ENCODE data around the gene RNASE13.

The RNASE13 gene

GRCh38 chr14:21023817-21024584, 10.6 kb downstream of the RNASE13 start:
- POLR2A ChIA-PET = interaction anchor here (0.6 kb wide), 1 partner anchor 561 kb away, joined by 4 read pairs; no protein-coding TSS in a partner anchor
- TF ChIP-seq, protein P1, sequence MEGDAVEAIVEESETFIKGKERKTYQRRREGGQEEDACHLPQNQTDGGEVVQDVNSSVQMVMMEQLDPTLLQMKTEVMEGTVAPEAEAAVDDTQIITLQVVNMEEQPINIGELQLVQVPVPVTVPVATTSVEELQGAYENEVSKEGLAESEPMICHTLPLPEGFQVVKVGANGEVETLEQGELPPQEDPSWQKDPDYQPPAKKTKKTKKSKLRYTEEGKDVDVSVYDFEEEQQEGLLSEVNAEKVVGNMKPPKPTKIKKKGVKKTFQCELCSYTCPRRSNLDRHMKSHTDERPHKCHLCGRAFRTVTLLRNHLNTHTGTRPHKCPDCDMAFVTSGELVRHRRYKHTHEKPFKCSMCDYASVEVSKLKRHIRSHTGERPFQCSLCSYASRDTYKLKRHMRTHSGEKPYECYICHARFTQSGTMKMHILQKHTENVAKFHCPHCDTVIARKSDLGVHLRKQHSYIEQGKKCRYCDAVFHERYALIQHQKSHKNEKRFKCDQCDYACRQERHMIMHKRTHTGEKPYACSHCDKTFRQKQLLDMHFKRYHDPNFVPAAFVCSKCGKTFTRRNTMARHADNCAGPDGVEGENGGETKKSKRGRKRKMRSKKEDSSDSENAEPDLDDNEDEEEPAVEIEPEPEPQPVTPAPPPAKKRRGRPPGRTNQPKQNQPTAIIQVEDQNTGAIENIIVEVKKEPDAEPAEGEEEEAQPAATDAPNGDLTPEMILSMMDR (IDR thresholded peaks at IDR 0.05; ENCODE audit: control extremely low read depth, extremely low read depth, low read depth, missing control alignments) = no peak
- CTCF ChIA-PET = interaction anchor here (1.8 to 2.0 kb wide), 2 partner anchors 10 to 16 kb away, joined by 8 to 21 read pairs; no protein-coding TSS in a partner anchor
- DNase-seq (ENCODE audit: extremely low spot score) = no peak

GRCh38 chr14:21023174-21023573, 11.4 kb downstream of the RNASE13 start:
- DNase-seq (ENCODE audit: extremely low spot score) = no peak
- CTCF ChIA-PET = interaction anchor here (1.8 to 2.0 kb wide), 2 partner anchors 10 to 17 kb away, joined by 8 to 21 read pairs; no protein-coding TSS in a partner anchor
- POLR2A ChIA-PET = no interaction called here
- TF ChIP-seq, protein P1 (IDR thresholded peaks at IDR 0.05; ENCODE audit: control extremely low read depth, extremely low read depth, low read depth, missing control alignments) = no peak

DNA sequence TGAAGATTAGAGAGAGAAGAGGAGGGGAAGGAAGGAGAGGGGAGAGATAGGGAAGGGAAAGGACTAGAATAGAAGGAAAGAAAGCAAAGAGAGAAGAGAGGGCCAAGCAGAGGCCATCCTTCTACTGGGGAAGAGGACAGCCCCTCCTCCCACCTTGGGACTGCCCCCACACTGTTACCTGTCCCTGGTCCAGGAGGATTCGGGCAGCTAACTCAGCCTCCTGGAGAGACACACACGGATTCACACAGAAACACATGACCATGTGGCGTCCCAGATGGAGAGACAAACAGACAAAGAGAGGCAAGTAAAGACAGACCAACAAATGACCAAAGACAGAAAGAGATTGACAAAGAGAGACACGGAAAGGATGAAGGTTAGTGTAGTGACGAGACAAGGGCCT, 11.9 kb downstream of the RNASE13 start:
- CTCF ChIA-PET = interaction anchor here (1.8 to 2.0 kb wide), 2 partner anchors 9 to 17 kb away, joined by 8 to 21 read pairs; no protein-coding TSS in a partner anchor
- TF ChIP-seq, protein P1 (IDR thresholded peaks at IDR 0.05; ENCODE audit: control extremely low read depth, extremely low read depth, low read depth, missing control alignments) = no peak

DNA sequence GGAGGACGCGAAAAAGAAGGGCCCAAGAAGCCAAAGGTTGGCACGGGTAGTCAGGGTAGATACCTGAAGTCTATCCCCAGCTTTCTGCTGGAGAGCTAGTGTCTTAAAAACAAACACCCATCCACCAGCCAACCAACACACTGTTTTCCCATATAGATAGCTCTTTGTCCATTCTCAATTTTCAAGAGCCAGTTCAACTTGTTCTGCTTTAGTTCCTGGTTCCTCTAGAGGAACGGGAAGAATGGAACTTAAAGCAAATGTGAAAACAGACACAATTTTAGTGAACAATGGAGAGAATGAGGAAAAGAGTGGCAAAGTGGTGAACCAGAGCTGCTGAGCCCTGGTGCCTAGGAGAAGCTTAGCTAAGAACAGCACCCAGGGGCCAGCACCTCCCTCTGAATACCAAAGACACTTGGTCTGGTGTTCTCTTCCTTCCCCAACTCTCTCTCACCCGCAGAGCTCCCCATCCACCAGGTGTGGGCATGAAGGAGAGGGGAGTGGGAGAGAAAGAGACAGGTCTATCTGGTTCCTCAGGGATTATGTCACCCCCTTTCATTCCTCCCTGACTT, 13.5 kb downstream of the RNASE13 start:
- no peak for DNase-seq (ENCODE audit: extremely low spot score)
- TF ChIP-seq, protein P1 (IDR thresholded peaks at IDR 0.05; ENCODE audit: control extremely low read depth, extremely low read depth, low read depth, missing control alignments) = no peak
- CTCF ChIA-PET = interaction anchor here (1.6 to 13.5 kb wide), 4 partner anchors 16 to 84 kb away, joined by 5 to 218 read pairs (median 106); partner anchors contain the start of gene TMEM253
- POLR2A ChIA-PET = no interaction called here

More for the DNA sequence above, 11.9 kb downstream of the RNASE13 start:
- POLR2A ChIA-PET = interaction anchor here (0.7 kb wide), 1 partner anchor 287 kb away, joined by 7 read pairs; no protein-coding TSS in a partner anchor
- no peak for DNase-seq (ENCODE audit: extremely low spot score)

DNA sequence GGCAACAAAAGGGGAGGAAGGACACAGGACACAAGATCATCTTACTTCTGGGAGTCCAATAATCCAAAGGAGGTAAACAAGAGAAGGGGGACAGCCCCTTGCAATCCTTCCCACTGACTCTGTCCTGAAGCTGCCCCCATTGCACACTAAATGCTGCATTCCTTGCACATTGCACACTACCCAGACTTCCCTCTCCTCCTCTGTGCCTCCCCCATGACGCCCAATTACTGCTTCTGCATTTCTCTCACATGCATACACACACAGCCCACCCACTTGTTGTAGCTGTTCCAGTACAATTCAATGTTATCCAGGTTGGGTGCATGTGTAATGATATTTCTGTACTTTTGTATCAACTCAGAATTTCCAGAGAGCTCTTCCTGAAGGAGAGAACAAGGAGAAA, 15.2 kb downstream of the RNASE13 start:
- TF ChIP-seq, protein P1 (IDR thresholded peaks at IDR 0.05; ENCODE audit: control extremely low read depth, extremely low read depth, low read depth, missing control alignments) = no peak
- CTCF ChIA-PET = interaction anchor here (1.0 to 13.5 kb wide), 9 partner anchors 8 to 86 kb away, joined by 3 to 218 read pairs (median 4); partner anchors contain the start of gene TMEM253
- POLR2A ChIA-PET = no interaction called here
- no peak for DNase-seq (ENCODE audit: extremely low spot score)

- no peak for DNase-seq (ENCODE audit: extremely low spot score)
- ChIA-PET CTCF (interaction anchor here (1.1 to 13.5 kb wide), 9 partner anchors 9 to 87 kb away, joined by 4 to 218 read pairs (median 5); partner anchors contain the start of gene TMEM253), POLR2A (no interaction called here)
- TF ChIP-seq, protein P1 (IDR thresholded peaks at IDR 0.05; ENCODE audit: control extremely low read depth, extremely low read depth, low read depth, missing control alignments) = no peak
These were observed 15.8 kb downstream of the RNASE13 start for GRCh38 chr14:21018781-21019180.

Data from GM10248 (cell line).